GM03348 (cell line): ENCODE data around the gene LYPD4.
"Not testable (repeated sequence)": the region's sequence is repeated elsewhere in the genome, so short reads cannot be mapped to it uniquely, and the experiment has no call there.

ENCODE experiments used
- DNase-seq: peaks from one replicate; pipeline ENCODE4 v3.0.0; 2012; ENCODE audit warnings: low spot score

The LYPD4 gene

GRCh38 chr19:41799444-41800000 lies 45.0 kb downstream of the LYPD4 start:
- no peak for DNase-seq

DNA sequence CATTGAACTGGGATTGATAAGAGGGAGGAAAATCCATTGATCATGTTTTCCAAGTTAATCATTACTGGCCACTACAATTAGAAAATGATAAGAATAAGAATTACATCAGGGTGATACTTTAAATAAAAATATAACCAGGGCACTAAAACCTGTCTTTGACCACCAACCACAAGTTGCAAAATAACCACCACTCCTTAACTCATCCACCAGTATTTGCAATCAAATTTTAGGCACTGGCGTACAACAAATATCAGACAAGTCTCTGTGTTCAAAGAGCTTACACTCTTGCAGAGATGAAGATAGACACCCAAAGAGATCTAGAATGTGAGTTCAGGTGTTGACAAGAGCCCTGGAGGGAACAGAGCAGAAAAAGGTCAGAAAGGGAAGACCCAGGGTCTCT lies 47.6 kb downstream of the LYPD4 start:
- DNase-seq, result no peak

DNA sequence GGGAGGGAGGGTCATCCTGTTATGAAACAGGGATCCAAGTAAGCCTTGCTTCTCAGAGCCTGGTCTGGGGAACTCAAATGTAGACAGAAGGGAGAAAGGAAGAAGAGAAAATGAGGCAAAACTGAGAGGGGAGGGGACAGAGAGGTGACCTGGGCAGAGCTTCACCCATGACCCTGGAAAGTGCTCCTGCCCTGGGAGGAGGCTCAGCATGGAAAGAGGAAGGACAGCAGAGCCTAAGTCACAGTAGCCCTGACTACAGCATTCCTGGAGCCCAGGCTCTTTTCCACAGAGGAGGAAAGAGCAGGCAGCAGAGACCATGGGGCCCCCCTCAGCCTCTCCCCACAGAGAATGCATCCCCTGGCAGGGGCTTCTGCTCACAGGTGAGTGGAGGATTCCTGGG lies 48.1 kb downstream of the LYPD4 start, which contains the start of gene CEACAM3:
CEACAM3 (plus strand) TSS at position 226 of the 400 bp plus-strand sequence; CDS start at position 317, 91 bp downstream.
- DNase-seq, result no peak

DNA sequence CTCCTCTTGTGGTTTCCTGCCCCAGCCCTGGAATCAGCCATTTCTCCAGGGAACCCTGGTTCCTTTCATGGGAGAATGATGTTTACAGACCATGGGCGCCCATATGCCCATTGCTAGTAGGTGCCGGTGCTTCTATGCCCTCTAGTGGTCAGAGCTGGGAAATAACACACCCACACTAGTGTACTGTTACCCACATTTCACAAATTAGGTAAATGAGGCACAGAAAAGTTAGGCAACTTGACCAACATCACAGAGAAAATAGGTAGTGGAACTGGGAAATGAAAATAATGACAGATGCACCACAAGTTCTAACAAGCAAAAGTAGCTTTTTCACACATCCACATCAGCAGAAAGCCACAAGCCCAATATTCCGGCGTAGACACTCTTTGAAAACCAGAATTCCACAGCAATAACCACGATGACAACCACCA lies 49.4 kb downstream of the LYPD4 start:
- peak; percentile 37 for DNase-seq

DNA sequence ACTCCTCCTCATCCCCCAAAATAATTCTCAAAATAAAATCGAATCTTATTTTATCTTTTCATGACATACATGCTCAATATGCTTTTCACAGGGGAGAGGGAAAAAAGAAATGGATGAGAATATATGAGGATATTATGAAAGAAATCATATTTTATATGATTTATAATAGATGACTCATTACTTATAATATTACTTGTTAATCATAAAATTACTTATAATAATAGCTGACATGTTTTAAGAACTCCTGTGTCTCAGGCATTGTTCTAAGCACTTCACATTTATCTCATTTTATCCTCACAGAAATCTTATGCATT lies 51.1 kb downstream of the LYPD4 start:
- DNase-seq, result no peak

DNA sequence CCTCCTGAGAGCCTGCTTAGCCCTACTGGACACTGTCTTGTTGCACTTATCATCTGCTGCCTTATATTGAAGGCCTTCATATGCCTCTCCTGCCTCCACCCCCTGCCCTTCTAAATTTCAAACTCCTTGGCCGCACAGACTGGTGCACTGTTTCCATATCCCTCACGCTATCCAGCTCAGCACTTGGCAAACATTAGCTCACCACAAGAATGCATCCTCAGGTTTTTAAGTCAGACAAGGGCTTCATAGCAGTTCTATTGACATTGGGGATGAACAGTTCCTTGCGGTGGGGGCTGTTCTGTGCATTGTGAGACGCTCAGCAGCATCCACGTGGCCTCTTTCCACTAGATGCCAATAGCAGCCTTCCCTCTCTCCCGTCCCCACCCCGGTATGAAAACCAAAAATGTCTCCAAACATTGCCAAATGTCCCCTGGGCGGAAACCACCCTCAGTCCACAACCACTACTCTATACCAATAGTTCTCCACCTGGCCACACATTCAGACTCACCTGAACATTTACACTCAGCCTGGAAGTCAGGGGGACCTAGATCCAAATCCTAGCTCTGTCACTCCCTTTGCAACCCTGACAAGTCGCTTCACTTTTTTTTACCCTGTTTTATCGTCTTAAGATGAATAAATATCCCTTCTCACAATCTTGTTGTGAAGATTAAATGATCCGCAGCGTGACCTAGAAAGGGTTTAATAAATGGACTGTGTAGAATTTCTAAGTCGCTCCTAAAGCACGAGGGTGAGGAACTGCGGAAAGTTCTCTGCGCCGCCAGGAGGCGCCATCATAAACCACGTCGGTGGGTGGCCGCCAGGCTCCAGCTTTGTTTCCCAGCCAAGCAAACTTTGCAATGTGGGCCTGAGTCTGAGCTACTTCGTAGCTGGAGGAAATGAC lies 51.7 kb downstream of the LYPD4 start:
- peak; percentile 59 for DNase-seq

GRCh38 chr19:41789053-41789452 lies 55.4 kb downstream of the LYPD4 start:
- DNase-seq, result not testable (repeated sequence)

GRCh38 chr19:41788518-41788917 lies 56.0 kb downstream of the LYPD4 start:
- DNase-seq, result not testable (repeated sequence)
